SU-DHL-6 (cell line): ENCODE results near the gene SLC9A9.

Source experiments
- H2AFZ ChIP-seq: fragments of 200-600 bp; sonication (generic); 2 replicates; pipeline ENCODE4 v1.6.1; 2014; ENCODE audit warnings: low read depth, mild to moderate bottlenecking, moderate library complexity, mixed read lengths, antibody characterized with exemption, low read length; ENCODE audit not compliant: severe bottlenecking
- H3F3A ChIP-seq: fragments of 200-600 bp; shearing (Covaris generic); 2 replicates; pipeline ENCODE4 v1.6.0; 2016; ENCODE audit warnings: antibody characterized with exemption, mild to moderate bottlenecking; ENCODE audit not compliant: insufficient read depth
- H3K27ac ChIP-seq: fragments of 200-600 bp; sonication (generic); 2 replicates; pipeline ENCODE4 v1.5.1; 2016; ENCODE audit warnings: low read depth, mild to moderate bottlenecking, low read length, moderate library complexity, mixed read lengths
- H3K27me3 ChIP-seq: fragments of 200-600 bp; sonication (generic), shearing (Covaris generic); 2 replicates; pipeline ENCODE4 v1.6.0; 2014; ENCODE audit warnings: mild to moderate bottlenecking, low read length
- H3K36me3 ChIP-seq: fragments of 200-600 bp; sonication (generic); 2 replicates; pipeline ENCODE4 v1.6.1; 2014; ENCODE audit warnings: mild to moderate bottlenecking, low read length, mixed read lengths
- H3K4me2 ChIP-seq: fragments of 300-600, 200-600 bp; shearing (Covaris generic), sonication (generic); 2 replicates; pipeline ENCODE4 v1.6.0; 2014; ENCODE audit warnings: low read length, low read depth, mild to moderate bottlenecking; ENCODE audit not compliant: poor library complexity, severe bottlenecking
- H3K4me3 ChIP-seq: fragments of 200-600 bp; sonication (generic); 2 replicates; pipeline ENCODE4 v1.5.1; 2014; ENCODE audit warnings: antibody characterized with exemption, low read length, mild to moderate bottlenecking, mixed read lengths; ENCODE audit not compliant: insufficient read depth, poor library complexity, severe bottlenecking
- H3K79me2 ChIP-seq: fragments of 200-600 bp; sonication (generic); 2 replicates; pipeline ENCODE4 v1.6.1; 2014; ENCODE audit warnings: mild to moderate bottlenecking, low read length, moderate library complexity; ENCODE audit not compliant: insufficient read depth
- H3K9ac ChIP-seq: fragments of 200-600 bp; sonication (generic); 2 replicates; pipeline ENCODE4 v1.7.0; 2014; ENCODE audit warnings: mild to moderate bottlenecking, low read length
- H3K9me2 ChIP-seq: fragments of 200-600 bp; sonication (generic); replicated peaks from 2 replicates; pipeline ENCODE4 v1.6.1; 2014; ENCODE audit warnings: low read length; ENCODE audit not compliant: insufficient read depth
- H3K9me3 ChIP-seq: fragments of 200-600 bp; sonication (generic); 2 replicates; pipeline ENCODE4 v1.6.1; 2014; ENCODE audit warnings: low read length, mixed read lengths; ENCODE audit not compliant: insufficient read depth
- H4K20me1 ChIP-seq: fragments of 200-600 bp; sonication (generic); 2 replicates; pipeline ENCODE4 v1.6.1; 2014; ENCODE audit warnings: low read depth, mild to moderate bottlenecking, antibody characterized with exemption, low read length, moderate library complexity, mixed read lengths
- CTCF ChIP-seq: fragments of 200-600 bp; sonication (generic); IDR thresholded peaks from one replicate; pipeline ENCODE4 v1.5.1; 2017; ENCODE audit warnings: antibody characterized with exemption, mild to moderate bottlenecking, low read length, moderate library complexity; ENCODE audit not compliant: insufficient read depth, poor library complexity, severe bottlenecking
- EZH2phosphoT487 ChIP-seq: fragments of 200-600 bp; sonication (generic), shearing (Covaris generic); conservative IDR thresholded peaks from 2 replicates; pipeline ENCODE4 v1.6.1; 2018; ENCODE audit warnings: mild to moderate bottlenecking, antibody characterized with exemption, low read length, moderate library complexity, mixed read lengths

Gene SLC9A9

DNA sequence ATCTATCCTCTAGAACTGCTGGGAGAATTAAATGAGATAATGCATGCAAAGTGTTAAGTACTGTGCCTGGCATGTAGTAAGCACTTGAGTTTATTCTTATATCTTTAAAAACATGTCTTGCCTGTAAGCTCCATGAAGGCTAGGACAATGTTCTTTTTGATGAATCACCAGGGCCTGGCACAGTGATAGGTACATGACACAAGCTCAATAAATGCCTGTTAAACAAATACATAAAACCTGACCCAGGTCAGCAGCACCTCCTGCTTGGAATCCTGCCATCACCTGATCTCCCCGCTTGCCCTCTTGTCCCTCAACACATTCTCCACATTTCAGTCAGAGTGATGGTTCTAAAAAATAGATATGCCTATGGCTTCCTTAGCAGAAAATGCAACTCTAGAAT is 541.9 kb downstream of the SLC9A9 start:
- H3K79me2 ChIP-seq: no peaks in the 10 kb centered on the region
- no peaks in the 10 kb centered on the region for H3K36me3 ChIP-seq
- H3K27me3 ChIP-seq: no peaks in the 10 kb centered on the region
- H3K27ac ChIP-seq: no peak overlapping the region
- no peak overlapping the region for H2AFZ ChIP-seq
- H3K9me2 ChIP-seq: no peaks in the 10 kb centered on the region
- H3K9ac ChIP-seq: no peak overlapping the region
- no peaks in the 10 kb centered on the region for H3F3A ChIP-seq
- H4K20me1 ChIP-seq: no peaks in the 10 kb centered on the region
- no peak for TF ChIP-seq CTCF
- no peak for TF ChIP-seq EZH2phosphoT487
- no peak overlapping the region for H3K4me2 ChIP-seq
- H3K9me3 ChIP-seq: no peaks in the 10 kb centered on the region
- no peak overlapping the region for H3K4me3 ChIP-seq

GRCh38 chr3:143302638-143303171 is 545.6 kb downstream of the SLC9A9 start:
- no peak overlapping the region for H3K4me2 ChIP-seq
- H3K27ac ChIP-seq: no peak overlapping the region
- H4K20me1 ChIP-seq: no peaks in the 10 kb centered on the region
- H3K27me3 ChIP-seq: no peaks in the 10 kb centered on the region
- H3K9me3 ChIP-seq: no peaks in the 10 kb centered on the region
- no peak overlapping the region for H3K4me3 ChIP-seq
- no peaks in the 10 kb centered on the region for H3F3A ChIP-seq
- no peak overlapping the region for H3K9ac ChIP-seq
- no peaks in the 10 kb centered on the region for H3K36me3 ChIP-seq
- TF ChIP-seq EZH2phosphoT487 (no peak), CTCF (no peak)
- H3K79me2 ChIP-seq: no peaks in the 10 kb centered on the region
- H3K9me2 ChIP-seq: no peaks in the 10 kb centered on the region
- no peak overlapping the region for H2AFZ ChIP-seq

GRCh38 chr3:143301031-143301901 is 547.0 kb downstream of the SLC9A9 start:
- no peaks in the 10 kb centered on the region for H4K20me1 ChIP-seq
- no peaks in the 10 kb centered on the region for H3K36me3 ChIP-seq
- no peaks in the 10 kb centered on the region for H3K79me2 ChIP-seq
- no peak overlapping the region for H2AFZ ChIP-seq
- H3K27me3 ChIP-seq: no peaks in the 10 kb centered on the region
- no peak for TF ChIP-seq EZH2phosphoT487
- TF ChIP-seq CTCF: no peak
- H3F3A ChIP-seq: no peaks in the 10 kb centered on the region
- H3K4me3 ChIP-seq: no peak overlapping the region
- H3K9me3 ChIP-seq: no peaks in the 10 kb centered on the region
- H3K27ac ChIP-seq: no peak overlapping the region
- H3K4me2 ChIP-seq: no peak overlapping the region
- no peak overlapping the region for H3K9ac ChIP-seq
- H3K9me2 ChIP-seq: no peaks in the 10 kb centered on the region
